Activated T-cell treated with anti-CD3 and anti-CD28 coated beads for 1 hour (primary cell): ENCODE data around the gene CYP4B1.
"Not testable (repeated sequence)": the region's sequence is repeated elsewhere in the genome, so short reads cannot be mapped to it uniquely, and the experiment has no call there.

ENCODE experiments used
- DNase-seq: peaks from one replicate; pipeline ENCODE4 v3.0.0-alpha.2; 2020; ENCODE audit warnings: low read depth

Gene CYP4B1

DNA sequence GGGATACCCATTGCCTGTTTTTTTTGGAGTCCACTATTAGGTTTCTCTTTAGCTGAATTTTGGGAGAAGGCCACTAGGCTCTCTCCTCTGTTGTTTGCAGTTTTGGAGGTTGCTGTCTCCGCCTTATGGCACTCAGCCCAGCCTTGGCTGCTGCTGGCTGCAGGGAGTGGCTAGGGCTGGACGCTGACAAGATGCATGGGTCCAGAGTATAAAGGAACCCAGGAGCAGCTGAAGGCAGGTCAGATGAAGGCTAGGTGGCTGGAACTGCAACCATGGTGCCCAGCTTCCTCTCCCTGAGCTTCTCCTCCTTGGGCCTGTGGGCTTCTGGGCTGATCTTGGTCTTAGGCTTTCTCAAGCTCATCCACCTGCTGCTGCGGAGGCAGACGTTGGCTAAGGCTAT, at the start of gene CYP4B1:
CYP4B1 (plus strand) TSS at position 237 of the 400 bp plus-strand sequence; CDS start at position 273, 36 bp downstream.
- no peak for DNase-seq

DNA sequence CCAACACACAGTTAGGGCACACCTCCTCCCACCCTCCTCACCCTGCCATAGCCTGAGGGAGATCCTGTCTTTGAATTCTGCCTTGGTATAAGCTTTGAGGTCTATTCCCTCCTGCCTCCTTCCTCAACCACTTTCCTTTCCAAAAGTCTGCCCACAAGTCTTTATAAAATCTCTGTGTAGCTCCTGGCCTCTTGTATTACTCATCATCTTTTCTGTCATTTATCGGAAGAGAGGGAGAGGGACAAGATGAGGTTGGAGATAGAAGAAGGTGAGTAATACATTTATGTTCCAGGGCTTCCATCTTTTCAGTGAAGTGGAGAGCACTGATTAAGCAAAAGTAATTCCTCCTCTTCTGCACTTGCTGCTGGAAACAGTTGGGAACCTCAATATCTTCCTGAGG, 49.4 kb upstream of the CYP4B1 start:
- DNase-seq: no peak

DNA sequence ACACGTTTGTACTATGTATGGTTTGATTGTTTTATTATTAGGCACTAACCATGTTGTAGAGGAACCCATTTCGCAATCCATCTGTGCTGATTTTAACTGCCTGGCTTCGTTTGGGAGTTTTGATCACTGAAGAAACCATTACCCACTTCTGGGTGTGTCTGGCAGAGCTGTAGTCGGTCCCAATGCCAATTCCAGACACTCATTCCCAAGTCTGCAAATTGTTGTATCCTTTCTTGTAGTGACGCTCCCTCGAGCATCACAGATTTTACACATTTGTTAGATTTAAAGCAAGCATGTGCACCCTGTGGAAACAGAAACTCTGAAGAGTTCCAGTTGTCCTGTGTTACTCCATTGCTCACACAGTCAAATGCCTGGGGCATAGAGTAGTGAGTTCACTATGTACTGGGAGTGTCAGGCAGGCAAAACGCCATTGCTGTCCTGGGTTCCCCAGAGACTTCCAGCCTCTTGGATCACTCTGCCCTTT, 48.9 kb upstream of the CYP4B1 start:
- DNase-seq: no peak

DNA sequence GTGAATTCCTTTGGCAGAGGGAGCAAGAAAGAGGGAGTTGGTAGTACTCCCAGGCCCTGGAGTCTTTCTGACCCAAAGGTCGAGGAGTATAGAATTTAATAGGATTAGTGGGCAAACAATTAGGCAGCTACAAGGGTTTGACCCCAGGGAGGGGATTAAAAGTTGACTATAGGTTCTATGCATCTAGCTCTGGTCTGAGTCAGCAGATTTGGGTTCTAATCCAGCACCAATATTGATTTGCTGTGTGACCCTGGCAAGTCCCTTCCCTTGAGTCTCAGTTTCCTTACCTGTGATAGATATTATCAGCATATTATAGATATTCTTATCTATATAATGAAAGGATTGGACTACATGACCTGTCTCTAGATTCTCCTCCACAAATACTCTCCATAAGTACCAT, 44.9 kb upstream of the CYP4B1 start:
- DNase-seq: no peak

DNA sequence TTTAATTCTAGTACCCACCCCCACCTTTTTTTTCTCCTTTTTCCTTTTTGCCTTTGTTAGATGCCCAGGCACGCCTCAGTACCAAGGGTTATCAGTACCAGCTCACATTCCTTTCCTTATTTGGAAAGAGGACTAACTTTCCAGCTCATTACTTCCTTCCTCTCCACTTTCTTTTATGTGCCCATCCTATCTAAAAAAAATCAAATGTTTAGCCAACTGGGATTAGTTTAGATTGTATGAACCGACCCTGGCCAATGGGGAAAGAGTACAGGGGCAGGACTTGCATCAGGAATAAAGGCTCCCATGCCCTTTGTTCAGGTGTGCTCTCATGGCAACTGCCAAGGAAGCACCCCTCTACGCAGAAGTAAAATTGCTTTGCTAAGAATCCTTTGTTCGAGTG, 44.1 kb upstream of the CYP4B1 start:
- DNase-seq: not testable (repeated sequence)

DNA sequence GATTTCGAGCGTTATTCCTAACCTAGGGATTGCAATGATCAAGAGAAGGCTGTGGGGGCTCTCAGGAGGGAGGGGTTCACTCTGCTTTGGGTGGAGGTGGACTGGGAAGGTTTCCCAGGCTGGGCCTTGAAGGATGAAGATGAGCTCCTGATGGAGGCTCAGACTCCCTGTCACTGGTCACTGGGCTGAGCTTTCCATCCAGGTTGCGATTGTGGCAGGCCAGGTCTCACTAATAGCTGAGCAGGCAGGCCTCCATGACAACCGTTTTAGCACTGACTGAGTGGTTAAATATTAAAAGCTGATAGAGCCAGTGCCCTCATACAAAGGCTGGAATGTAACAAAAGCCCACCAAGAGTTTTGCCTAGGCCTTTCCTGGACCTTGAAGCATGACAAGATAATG, 43.7 kb upstream of the CYP4B1 start:
- DNase-seq: no peak

DNA sequence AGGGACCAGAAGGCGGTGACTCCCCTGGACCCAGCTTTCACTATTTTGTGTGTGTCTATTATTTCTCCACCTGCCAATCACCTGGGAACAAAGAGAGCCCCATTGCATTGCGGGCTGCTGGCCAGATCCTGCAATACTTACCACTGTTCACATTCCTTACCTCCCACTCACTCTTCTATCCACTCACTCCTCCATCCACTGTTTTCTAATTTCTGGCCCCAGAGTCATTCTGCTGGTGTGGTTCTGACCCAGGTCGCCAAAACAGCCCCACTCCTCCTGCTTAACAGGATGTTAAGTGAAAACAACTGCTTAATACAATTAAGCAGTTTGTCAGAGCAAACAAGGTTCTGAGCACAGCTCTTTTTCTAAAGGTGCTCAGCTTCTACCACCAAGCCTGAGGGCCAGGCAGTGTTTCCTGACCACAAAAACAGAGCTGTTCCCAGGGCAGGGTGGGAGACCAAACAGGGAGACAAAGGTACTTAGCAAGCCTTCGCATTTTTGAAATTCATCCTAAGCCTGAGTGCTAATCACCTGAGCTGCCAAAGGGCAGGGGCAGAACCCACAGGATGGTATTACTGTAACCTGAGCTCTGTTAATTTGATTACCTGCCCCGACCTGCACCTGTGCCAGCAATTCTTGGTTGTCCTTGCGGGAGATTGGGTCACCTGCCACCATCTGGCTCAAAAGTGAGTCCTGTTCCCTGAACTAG, 41.4 kb upstream of the CYP4B1 start:
- DNase-seq: no peak

DNA sequence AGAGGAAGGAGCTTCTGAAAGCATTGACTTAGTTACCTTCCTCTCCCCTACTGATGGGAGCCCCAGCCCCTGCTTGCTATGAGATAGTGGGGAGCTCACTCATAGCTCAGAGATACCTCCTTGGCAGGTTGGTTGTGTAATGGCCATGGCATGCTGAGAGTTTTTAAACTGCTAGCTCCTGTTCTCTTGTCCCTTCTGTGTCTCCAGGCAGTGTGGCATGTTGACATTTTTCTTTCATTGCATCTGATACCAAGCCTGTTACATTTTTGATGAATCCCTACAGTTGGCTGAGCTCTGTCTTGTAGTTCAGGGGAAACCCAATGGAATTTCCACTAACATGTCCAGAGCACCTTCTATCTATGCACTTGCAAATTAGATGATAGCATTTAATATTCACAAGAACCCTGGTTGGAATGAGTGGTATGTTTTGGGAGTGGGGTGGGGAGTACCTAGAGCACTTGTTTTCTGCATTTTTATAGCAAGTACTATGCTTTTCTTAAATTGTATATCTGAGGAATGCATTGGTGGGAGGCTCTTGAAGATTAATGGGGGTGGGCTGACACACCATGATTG, 40.8 kb upstream of the CYP4B1 start:
- DNase-seq: no peak

DNA sequence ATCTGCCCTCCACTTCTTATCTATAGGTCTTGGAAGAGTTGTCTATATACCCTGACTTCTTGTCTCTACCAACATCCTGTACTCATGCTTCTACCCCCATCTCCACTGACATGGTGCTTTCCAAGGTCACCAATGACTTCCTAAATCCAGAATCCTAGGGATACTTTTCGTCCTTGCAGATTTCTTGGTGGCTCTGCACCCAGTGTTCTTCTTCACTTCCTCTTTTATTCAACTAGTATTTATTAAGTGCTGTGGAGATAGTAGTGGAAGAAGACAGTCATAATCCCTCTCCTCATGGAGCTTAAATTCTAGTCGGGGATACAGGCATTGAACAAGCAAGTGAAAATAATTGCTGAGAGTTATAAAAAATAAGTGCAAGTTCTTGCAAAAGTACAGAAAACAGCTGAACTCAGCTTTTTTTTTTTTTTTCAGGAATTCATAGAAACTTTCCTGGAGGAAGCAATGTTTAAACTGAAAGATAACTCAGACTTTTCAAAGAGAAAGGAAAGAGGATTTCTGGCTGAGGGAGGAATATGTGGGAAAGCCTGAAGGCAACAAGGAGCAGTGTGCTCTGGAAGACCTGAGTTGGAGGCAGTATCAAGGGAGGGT, 38.2 kb upstream of the CYP4B1 start:
- DNase-seq: no peak

DNA sequence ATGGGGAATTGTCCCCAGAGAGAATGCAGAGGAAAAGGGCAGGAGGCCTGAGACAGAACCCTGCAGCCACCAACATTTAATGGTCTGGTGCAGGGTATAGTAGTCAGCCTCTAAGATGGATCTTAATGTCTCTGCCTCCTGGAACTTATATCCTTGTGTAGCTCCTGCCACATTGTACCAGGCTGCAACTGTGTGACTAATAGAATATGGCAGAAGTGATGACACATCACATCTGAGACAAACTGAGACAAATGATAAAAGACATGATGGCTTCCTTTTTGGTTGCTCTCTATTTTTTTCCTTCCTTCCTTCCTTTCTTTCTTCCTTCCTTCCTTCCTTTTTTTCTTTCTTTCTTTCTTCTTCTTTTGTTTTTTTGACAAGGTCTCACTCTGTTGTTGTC, 37.1 kb upstream of the CYP4B1 start:
- DNase-seq: no peak

DNA sequence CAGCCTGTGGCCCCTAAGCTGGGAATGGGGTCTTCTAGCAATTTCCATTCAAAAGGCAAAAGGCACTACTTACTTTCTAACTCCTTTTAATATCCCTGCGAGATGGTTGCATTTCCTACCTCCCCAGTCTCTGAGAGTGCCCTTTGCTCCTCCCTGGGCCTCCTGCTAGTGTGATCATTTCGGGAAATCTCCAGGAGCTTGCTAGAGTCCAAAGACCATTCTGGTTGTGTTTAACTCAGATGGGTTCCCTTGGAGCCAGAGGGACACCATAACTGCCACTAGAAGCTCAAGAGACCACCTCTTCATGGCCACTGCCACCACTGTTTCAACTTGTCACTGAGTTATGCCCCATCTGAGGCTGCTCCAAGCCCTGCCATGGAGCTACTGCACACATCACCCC, 34.4 kb upstream of the CYP4B1 start:
- DNase-seq: no peak

DNA sequence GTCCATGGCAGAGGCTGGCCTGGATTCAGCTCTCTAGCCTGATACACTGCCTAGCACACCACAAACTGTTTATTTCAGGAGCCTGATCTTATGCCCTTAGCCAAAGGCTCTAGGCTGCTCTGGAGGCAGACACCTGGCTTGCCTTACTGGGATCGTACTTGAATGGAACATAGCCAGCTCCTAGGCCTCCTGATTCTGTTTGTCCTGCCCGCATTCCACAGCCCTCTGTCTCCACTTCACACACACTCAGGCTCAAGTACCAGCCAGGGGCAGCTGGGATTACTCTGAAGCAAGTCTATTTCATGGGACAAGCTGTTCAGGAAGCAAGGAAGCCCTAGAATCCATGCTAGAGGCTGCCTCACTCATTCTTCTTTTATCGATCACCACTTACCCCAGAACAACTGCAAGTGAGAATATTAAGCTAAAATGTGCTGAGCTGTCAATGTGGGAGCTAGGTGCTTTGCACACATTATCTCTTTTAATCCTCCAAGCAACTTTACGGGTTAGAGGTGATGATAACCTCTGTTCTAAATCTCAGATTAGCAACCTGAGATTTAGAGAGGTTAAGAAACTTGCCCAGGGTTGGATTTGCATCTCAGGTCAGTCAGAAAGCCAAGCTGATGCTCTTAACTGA, 31.1 kb upstream of the CYP4B1 start:
- DNase-seq: no peak

DNA sequence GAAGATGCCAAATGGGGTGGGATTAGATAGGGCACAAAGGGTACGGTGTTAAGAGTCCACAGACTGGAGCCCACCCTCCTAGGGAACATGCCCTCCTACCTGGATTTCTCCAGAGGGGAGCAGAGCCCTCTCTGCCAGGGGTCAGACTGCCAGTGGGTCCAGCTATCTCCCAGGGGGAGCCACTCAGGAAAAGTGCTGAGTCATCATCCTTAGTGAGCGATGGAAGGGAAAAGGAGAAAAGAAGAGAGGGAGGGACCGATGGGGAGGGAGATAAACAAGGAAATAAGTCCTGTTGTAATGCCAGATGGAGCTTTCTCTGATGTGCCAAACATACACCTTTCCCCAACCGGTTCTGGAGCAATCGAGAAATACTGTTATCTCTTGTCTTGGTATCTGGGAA, 30.4 kb upstream of the CYP4B1 start:
- no peak for DNase-seq

DNA sequence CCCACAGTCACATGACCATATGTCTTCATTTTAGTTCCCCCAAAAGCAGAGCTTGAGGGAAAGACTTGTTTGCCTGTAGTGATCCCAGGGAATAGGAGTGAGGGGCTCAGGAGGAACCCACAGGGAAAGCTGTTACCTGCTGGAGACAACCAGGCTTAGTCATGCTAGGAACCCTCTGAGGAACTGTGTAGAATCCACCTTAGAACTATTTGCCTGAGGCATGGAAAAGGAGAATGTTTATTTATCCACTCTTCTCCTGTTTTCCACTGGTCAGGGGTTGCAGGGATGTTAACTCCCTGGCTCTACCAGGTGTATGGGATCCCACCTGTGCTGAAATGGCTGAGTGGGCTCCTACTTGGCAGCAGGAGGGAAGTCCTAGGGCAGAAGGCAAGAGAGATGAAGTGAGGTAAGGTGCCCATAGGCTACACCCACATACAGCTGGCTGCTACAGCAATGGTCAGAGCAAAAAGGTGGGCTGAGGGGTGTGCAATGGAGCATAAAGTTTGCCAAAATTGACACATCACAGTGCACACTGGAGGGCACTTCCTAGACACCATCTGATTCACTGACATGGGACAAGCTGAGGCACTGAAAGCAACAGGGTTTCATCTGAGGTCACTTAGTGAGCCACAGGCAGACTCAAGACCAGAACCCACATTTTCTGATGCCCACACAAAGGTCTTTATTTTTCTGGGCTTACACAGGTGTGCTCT, 29.7 kb upstream of the CYP4B1 start:
- no peak for DNase-seq

DNA sequence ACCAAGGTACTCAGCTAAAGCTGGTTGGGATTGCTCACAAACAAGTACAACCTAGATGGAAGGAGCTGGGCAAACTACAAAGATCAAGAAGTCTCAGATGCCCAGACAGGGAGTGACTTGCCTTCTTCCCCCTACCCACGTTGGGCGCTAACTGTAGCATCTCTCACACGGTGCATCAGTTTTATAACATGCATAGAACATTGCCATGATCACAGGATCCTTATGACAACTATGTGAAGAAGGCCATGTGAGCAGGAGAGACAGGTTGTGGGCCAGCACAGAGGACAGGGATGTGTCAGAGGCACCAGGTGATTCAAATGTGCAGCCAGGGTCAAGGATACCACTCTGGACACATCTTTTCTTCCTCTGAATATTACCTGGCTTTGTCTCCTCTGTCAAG, 28.3 kb upstream of the CYP4B1 start:
- DNase-seq: no peak

DNA sequence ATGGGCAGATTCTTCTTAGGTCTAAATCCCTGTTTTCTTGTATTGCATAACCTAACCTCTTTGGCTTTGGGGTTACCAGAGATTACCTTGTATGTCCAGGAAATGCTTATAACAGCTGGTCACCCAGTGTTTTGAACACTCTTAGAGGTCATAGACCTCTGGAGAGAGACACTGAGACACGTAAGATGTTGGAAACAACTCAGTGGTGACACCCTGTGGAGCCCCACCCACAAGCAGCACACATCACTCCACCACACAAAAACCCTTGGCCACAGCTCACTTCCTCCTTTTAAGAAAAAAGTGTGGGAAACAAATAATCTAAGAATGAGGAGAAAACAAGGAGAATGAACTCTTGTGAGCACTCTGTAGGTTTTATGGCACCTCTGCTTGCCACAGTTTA, 26.3 kb upstream of the CYP4B1 start:
- DNase-seq: no peak

DNA sequence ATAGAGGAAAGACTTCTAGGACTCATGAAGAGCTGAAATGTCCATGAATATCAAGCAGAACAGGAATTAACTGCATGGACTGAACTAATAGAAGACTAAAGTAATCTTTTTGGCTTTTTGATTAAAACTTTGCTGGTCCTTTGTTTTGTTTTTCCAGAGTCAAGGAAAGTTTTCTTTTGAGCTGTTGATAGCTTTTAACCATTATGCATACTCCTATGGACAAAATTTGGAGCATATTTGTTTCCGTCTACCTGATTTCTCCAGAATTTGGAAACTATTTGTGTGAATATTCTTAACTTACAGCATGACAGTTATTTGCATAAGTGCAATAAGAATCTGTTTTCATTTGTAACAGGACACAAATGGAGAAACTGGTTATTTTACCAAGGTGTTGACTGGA, 24.5 kb upstream of the CYP4B1 start:
- DNase-seq: no peak

DNA sequence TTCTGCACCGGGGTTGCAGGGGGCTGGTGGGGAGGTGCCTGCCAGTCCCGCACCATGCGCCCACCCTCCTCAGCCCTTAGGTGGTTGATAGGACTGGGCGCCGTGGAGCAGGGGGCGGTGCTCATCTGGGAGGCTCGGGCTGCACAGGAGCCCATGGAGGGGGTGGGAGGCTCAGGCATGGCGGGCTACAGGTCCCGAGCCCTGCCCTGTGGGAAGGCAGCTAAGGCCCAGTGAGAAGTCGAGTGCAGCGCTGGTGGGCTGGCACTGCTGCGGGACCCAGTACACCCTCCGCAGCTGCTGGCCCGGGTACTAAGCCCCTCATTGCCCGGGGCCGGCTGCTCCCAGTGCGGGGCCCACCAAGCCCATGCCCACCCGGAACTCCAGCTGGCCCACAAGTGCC, 20.4 kb upstream of the CYP4B1 start:
- DNase-seq: not testable (repeated sequence)

DNA sequence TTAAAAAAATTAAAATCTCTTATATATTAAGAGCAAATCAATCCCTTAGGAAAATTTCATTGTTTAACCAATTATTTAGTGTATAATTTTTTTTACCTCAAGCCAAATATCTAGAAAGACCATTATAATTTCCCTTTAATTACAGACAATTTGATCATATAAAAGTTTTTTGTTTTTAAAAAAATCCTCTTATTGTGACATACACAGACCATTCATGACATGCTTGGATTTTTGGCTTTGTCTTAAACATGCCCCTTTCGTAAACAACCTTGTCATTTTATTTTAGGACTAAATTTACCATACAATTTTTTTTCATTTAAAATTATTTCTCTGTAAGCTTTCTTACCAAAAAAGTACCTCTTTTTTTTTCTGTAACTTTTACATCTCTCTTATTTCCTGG, 14.2 kb upstream of the CYP4B1 start:
- no peak for DNase-seq

DNA sequence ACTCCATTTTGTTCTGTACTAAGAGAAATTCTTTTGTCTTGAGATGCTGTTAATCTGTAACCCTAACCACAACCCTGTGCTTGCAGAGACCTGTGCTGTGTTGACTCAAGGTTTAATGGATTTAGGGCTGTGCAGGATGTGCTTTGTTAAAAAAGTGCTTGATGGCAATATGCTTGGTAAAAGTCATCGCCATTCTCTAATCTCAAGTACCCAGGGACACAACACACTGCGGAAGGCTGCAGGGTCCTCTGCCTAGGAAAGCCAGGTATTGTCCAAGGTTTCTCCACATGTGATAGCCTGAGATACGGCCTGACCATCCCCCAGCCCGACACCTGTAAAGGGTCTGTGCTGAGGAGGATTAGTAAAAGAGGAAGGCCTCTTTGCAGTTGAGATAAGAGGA, 10.2 kb upstream of the CYP4B1 start:
- DNase-seq: not testable (repeated sequence)

DNA sequence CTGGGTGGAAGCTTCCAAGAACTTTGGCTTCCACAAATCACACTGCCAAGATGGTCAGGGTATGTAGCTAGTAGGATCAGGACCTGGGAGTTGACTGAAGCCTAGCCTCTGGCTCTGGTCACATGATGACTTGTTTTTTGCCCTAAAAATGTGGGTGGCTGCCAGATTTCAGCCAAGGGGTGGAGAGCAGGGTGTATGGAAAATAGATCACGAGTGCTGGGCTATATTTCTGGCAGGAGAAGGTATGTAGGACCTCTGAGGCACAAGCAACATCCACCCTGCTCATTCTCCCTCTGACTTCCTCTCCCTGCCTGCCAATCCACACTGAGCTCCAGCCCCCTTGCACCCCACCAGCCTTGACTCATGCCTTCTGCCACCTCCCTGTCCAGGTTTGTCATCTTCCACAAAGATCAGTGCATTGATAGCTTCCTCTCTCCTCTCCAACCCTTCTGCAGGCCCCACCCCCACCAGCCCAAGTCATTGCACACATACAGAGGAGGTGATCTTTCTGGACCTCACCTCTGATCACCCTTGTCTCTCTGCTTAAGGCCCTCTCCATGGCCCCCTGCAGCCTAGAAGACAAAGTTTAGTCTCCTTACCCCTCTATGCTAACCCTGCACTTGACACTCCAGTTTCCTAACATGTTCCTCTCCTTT, 8.3 kb upstream of the CYP4B1 start:
- DNase-seq: no peak

DNA sequence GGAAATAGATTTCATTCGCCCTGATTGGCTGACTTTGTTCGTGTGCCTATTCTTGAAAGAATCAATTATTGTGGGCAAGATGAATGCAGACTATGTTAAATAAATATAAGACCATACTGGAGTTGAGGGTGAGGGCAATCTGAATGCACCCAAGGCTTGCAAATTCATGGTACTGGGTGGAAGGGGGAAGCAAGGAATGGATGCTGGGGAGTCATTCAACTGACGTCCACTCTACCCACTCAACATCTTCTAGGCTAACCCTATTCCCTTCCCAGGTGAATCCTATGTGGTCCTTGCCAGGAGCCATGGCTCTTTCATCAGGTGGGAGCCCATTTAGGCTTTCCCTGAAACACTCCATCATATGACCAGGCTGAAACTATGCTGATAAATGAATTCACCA, 5.7 kb upstream of the CYP4B1 start:
- no peak for DNase-seq
